Prostate gland (tissue), 2 donors: ENCODE results near the gene ELAPOR1. TPM values are rescaled to one million over a fixed set of nuclear protein-coding genes. Genes with fewer than 3 reads are reported as not detected.

Source experiments
- DNase-seq: peaks from one replicate; pipeline ENCODE4 v3.0.0-alpha.2; 2019; ENCODE audit warnings: low spot score
- H3K27ac ChIP-seq, 2 donors: fragments of 200-600 bp; sonication (generic); 2 replicates each; pipeline ENCODE4 v1.5.1; 2017 to 2019
- H3K27me3 ChIP-seq: fragments of 200-600 bp; sonication (generic); replicated peaks from 2 replicates; pipeline ENCODE4 v1.5.1; 2019; ENCODE audit not compliant: insufficient read depth
- H3K36me3 ChIP-seq, 2 donors: fragments of 200-600 bp; sonication (generic); 1 replicate in 1 of 2; 2 replicates in 1 of 2; pipeline versions ENCODE4 v1.5.1 to v1.8.1; 2017 to 2019
- H3K4me1 ChIP-seq: fragments of 200-600 bp; sonication (generic); replicated peaks from 2 replicates; pipeline ENCODE4 v1.5.1; 2019
- H3K4me3 ChIP-seq, 2 donors: fragments of 200-600 bp; sonication (generic); 2 replicates each; pipeline ENCODE4 v1.5.1; 2017 to 2019
- H3K9me3 ChIP-seq: fragments of 200-600 bp; sonication (generic); 2 replicates; pipeline ENCODE4 v1.5.1; 2017
- CTCF ChIP-seq, 4 experiments: fragments of 200-600 bp in 2 of 4; fragments of 450-650 bp in 2 of 4; sonication (generic) in 2 of 4; IDR thresholded peaks; 1 replicate in 3 of 4; 2 replicates in 1 of 4; pipeline ENCODE4 v1.5.1; 2016 to 2019; ENCODE audit warnings: antibody characterized with exemption in 4 of 4, mild to moderate bottlenecking in 2 of 4, moderate library complexity in 2 of 4
- POLR2A ChIP-seq: fragments of 450-650 bp; IDR thresholded peaks from one replicate; pipeline ENCODE4 v1.6.1; 2016; ENCODE audit warnings: antibody characterized with exemption, mild to moderate bottlenecking
- intact Hi-C: fragments of 100-400 bp; cut with DNase I; formaldehyde crosslinking; loops from one replicate; pipeline ENCODE4 v1.14.2; 2022
- small RNA-seq, 2 donors: library from RNA; depleted of rRNA; stranded (forward); fragments of <200 nt; gene quantifications; one replicate each; pipeline ENCODE3, GENCODE V24; 2016
- total RNA-seq, 2 donors: library from RNA; depleted of rRNA; stranded (reverse); fragments of >200 nt; gene quantifications; one replicate each; pipeline ENCODE4 v1.1.0, GENCODE V29; 2016

ELAPOR1 gene
- total RNA-seq, 2 donors from 2014 or later, result 102 to 621 TPM

DNA sequence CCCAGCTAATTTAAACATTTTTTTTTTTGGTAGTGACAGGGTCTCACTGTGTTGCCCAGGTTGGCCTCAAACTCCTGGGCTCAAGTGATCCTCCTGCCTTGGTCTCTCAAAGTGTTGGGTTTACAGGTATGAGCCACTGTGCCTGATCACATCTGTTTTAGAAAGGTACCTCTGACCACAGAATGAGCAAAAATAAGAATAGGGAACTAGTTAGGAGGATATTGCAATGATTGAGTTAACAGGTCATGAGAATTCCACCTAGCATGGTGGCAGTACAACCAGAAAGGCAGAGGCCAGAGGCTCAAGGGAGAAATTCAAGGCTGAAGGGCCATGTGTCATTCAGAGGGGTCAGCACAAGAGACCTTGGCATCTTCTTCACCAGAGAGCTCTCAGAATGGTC lies 49.6 kb downstream of the ELAPOR1 start:
- no peaks in the 10 kb centered on the region for H3K36me3 ChIP-seq
- no peak overlapping the region for H3K4me3 ChIP-seq
- no peak for DNase-seq
- H3K27ac ChIP-seq, result no peak overlapping the region
- TF ChIP-seq CTCF (IDR thresholded peaks at IDR 0.05) (no peak), POLR2A (no peak)
- H3K9me3 ChIP-seq, result no peaks in the 10 kb centered on the region
- H3K27me3 ChIP-seq, result no peaks in the 10 kb centered on the region
- intact Hi-C loops, result no loop called here
- H3K4me1 ChIP-seq, result peaks cover 9% of the 10 kb centered on the region

Small RNAs within 50 kb of the gene (small RNA-seq; reads per million reads assigned to genes)
- gene AL356488.2, result 0 reads per million in 2 donors

Other genes starting within 250 kb of the ELAPOR1 start
- 10 to 100 TPM; 10.6 to 10.7 TPM for gene GPSM2, start 237.1 kb upstream of the ELAPOR1 start, total RNA-seq
- 10 to 100 TPM; 30.5 to 33.3 TPM for gene CLCC1, start 150.6 kb upstream of the ELAPOR1 start, total RNA-seq
- gene WDR47, start 72.0 kb upstream of the ELAPOR1 start, total RNA-seq, result 10 to 100 TPM in 1 of 2 donors, 1 to 10 TPM in 1; 6.4 to 25.7 TPM
- 10 to 100 TPM; 26.8 to 27.0 TPM for gene TAF13, start 38.1 kb upstream of the ELAPOR1 start, total RNA-seq
- 10 to 100 TPM; 37.0 to 40.7 TPM for gene TMEM167B, start 23.4 kb upstream of the ELAPOR1 start, total RNA-seq
- gene SARS1, start 99.8 kb downstream of the ELAPOR1 start, total RNA-seq, result 100 to 1,000 TPM; 123 to 132 TPM
- gene CELSR2, start 135.4 kb downstream of the ELAPOR1 start, total RNA-seq, result 100 to 1,000 TPM in 1 of 2 donors, 10 to 100 TPM in 1; 18.8 to 118 TPM
- gene PSRC1, start 169.0 kb downstream of the ELAPOR1 start, total RNA-seq, result 10 to 100 TPM in 1 of 2 donors, 1 to 10 TPM in 1; 9.1 to 40.0 TPM
- not detected for gene MYBPHL, start 192.9 kb downstream of the ELAPOR1 start, total RNA-seq